Astrocyte (in vitro differentiated cells and primary cell): ENCODE data around the gene TSPAN32. TPM values are rescaled to one million over a fixed set of nuclear protein-coding genes. Genes with fewer than 3 reads are reported as not detected.

ENCODE experiments used
- DNase-seq: peaks from one replicate; pipeline ENCODE4 v3.0.0-alpha.2; 2010; ENCODE audit warnings: low read depth
- FAIRE-seq: peaks from 2 replicates; lab custom pipeline; 2011; peaks lifted over from hg19 to GRCh38; lab: Jason Lieb, UNC
- H2AFZ ChIP-seq: 2 replicates; pipeline ENCODE4 v1.6.0; 2012; ENCODE audit warnings: low read depth, low read length, inconsistent platforms
- H3K27ac ChIP-seq: 2 replicates; pipeline ENCODE4 v1.5.1; 2011; ENCODE audit warnings: low read depth, low read length, inconsistent platforms
- H3K27me3 ChIP-seq: 2 replicates; pipeline ENCODE4 v1.6.0; 2011; ENCODE audit warnings: low read length, inconsistent platforms; ENCODE audit not compliant: insufficient read depth
- H3K36me3 ChIP-seq: 2 replicates; pipeline ENCODE4 v1.5.1; 2011; ENCODE audit warnings: low read length, inconsistent platforms; ENCODE audit not compliant: insufficient read depth
- H3K4me1 ChIP-seq: 2 replicates; pipeline ENCODE4 v1.5.1; 2011; ENCODE audit warnings: low read length, inconsistent platforms; ENCODE audit not compliant: insufficient read depth
- H3K4me2 ChIP-seq: 2 replicates; pipeline ENCODE4 v1.6.0; 2012; ENCODE audit warnings: low read length, inconsistent platforms
- H3K4me3 ChIP-seq: 2 replicates; pipeline ENCODE4 v1.5.1; 2011; ENCODE audit warnings: low read depth, mild to moderate bottlenecking, low read length, inconsistent platforms; ENCODE audit not compliant: insufficient read depth
- H3K79me2 ChIP-seq: 2 replicates; pipeline ENCODE4 v1.6.0; 2012; ENCODE audit warnings: mild to moderate bottlenecking, low read length, inconsistent platforms; ENCODE audit not compliant: insufficient read depth
- H3K9ac ChIP-seq: 2 replicates; pipeline ENCODE4 v1.6.0; 2012; ENCODE audit warnings: mild to moderate bottlenecking, low read length, inconsistent platforms
- H3K9me3 ChIP-seq: 2 replicates; pipeline ENCODE4 v1.5.1; 2012; ENCODE audit warnings: low read depth, mild to moderate bottlenecking, low read length, inconsistent platforms; ENCODE audit not compliant: insufficient read depth
- H4K20me1 ChIP-seq: 2 replicates; pipeline ENCODE4 v1.6.0; 2012; ENCODE audit warnings: low read length, inconsistent platforms; ENCODE audit not compliant: insufficient read depth
- H3K27ac Mint-ChIP-seq: one replicate; pipeline ENCODE4 v1.8.0; 2021; ENCODE audit warnings: mild to moderate bottlenecking, mixed read lengths; ENCODE audit not compliant: unreplicated experiment
- H3K27me3 Mint-ChIP-seq: one replicate; pipeline ENCODE4 v1.8.0; 2021; ENCODE audit warnings: low read depth, mixed read lengths; ENCODE audit not compliant: unreplicated experiment
- H3K36me3 Mint-ChIP-seq: one replicate; pipeline ENCODE4 v1.8.0; 2021; ENCODE audit warnings: low read depth, mixed read lengths; ENCODE audit not compliant: unreplicated experiment
- H3K4me1 Mint-ChIP-seq: one replicate; pipeline ENCODE4 v1.8.0; 2021; ENCODE audit warnings: low read depth, mixed read lengths; ENCODE audit not compliant: unreplicated experiment
- H3K4me3 Mint-ChIP-seq: one replicate; pipeline ENCODE4 v1.8.0; 2021; ENCODE audit warnings: mild to moderate bottlenecking, moderate library complexity, mixed read lengths; ENCODE audit not compliant: unreplicated experiment
- H3K9me3 Mint-ChIP-seq: one replicate; pipeline ENCODE4 v1.8.0; 2021; ENCODE audit warnings: mild to moderate bottlenecking, mixed read lengths; ENCODE audit not compliant: unreplicated experiment
- CTCF ChIP-seq: IDR thresholded peaks from 2 replicates; pipeline ENCODE4 v1.5.1; 2011; ENCODE audit warnings: low read depth, mild to moderate bottlenecking, inconsistent platforms, low read length, moderate library complexity; ENCODE audit not compliant: insufficient read depth
- EZH2 ChIP-seq: IDR thresholded peaks from 2 replicates; pipeline ENCODE4 v1.6.1; 2012; ENCODE audit warnings: mild to moderate bottlenecking, low read length, inconsistent platforms; ENCODE audit not compliant: insufficient read depth
- total RNA-seq: library from RNA; stranded (reverse); gene quantifications from 2 replicates; pipeline ENCODE4 v1.2.1, GENCODE V29; 2021

The TSPAN32 gene
- total RNA-seq, 1 donor from 2014 or later, result not detected

- peak; percentile 33 for DNase-seq
Measured at GRCh38 chr11:2306877-2307500, 5.2 kb downstream of the TSPAN32 start.

GRCh38 chr11:2307501-2308331, 5.9 kb downstream of the TSPAN32 start:
- H3K27me3 ChIP-seq, result no peaks in the 10 kb centered on the region
- no peaks in the 10 kb centered on the region for H3K36me3 ChIP-seq
- H3K9me3 ChIP-seq, result no peaks in the 10 kb centered on the region
- Mint-ChIP-seq H3K4me1 (peaks cover 6% of the 10 kb centered on the region), H3K9me3 (no peaks in the 10 kb centered on the region), H3K36me3 (no peaks in the 10 kb centered on the region), H3K4me3 (no peak overlapping the region), H3K27ac (no peak overlapping the region), H3K27me3 (peaks cover 2% of the 10 kb centered on the region)
- H3K27ac ChIP-seq, result no peak overlapping the region
- no peak overlapping the region for H3K4me3 ChIP-seq
- no peak overlapping the region for H3K4me2 ChIP-seq
- no peak for TF ChIP-seq CTCF
- no peak for TF ChIP-seq EZH2
- FAIRE-seq (no peak), DNase-seq (no peak)
- H2AFZ ChIP-seq, result no peak overlapping the region
- no peaks in the 10 kb centered on the region for H4K20me1 ChIP-seq
- peaks cover 19% of the 10 kb centered on the region for H3K4me1 ChIP-seq
- H3K79me2 ChIP-seq, result no peaks in the 10 kb centered on the region
- no peak overlapping the region for H3K9ac ChIP-seq

More at GRCh38 chr11:2306877-2307500, 5.2 kb downstream of the TSPAN32 start:
- Histone ChIP-seq H3K4me3 (no peak overlapping the region), H2AFZ (peak overlapping the region; percentile 34), H3K4me2 (no peak overlapping the region), H3K79me2 (no peaks in the 10 kb centered on the region), H3K27ac (no peak overlapping the region), H4K20me1 (no peaks in the 10 kb centered on the region), H3K27me3 (no peaks in the 10 kb centered on the region), H3K36me3 (no peaks in the 10 kb centered on the region), H3K9me3 (no peaks in the 10 kb centered on the region), H3K4me1 (peaks cover 12% of the 10 kb centered on the region), H3K9ac (no peak overlapping the region)
- H3K27me3 Mint-ChIP-seq, result peaks cover 2% of the 10 kb centered on the region
- no peaks in the 10 kb centered on the region for H3K36me3 Mint-ChIP-seq
- H3K4me3 Mint-ChIP-seq, result no peak overlapping the region
- H3K4me1 Mint-ChIP-seq, result peaks cover 6% of the 10 kb centered on the region
- FAIRE-seq, result no peak
- no peaks in the 10 kb centered on the region for H3K9me3 Mint-ChIP-seq
- no peak for TF ChIP-seq CTCF
- TF ChIP-seq EZH2, result no peak
- no peak overlapping the region for H3K27ac Mint-ChIP-seq

GRCh38 chr11:2308713-2309112, 6.9 kb downstream of the TSPAN32 start:
- no peak overlapping the region for H2AFZ ChIP-seq
- DNase-seq (no peak), FAIRE-seq (no peak)
- H3K36me3 ChIP-seq, result no peaks in the 10 kb centered on the region
- no peak overlapping the region for H3K27ac ChIP-seq
- no peak overlapping the region for H3K4me2 ChIP-seq
- H3K27me3 Mint-ChIP-seq, result peaks cover 2% of the 10 kb centered on the region
- H3K4me3 ChIP-seq, result no peak overlapping the region
- no peaks in the 10 kb centered on the region for H3K36me3 Mint-ChIP-seq
- no peaks in the 10 kb centered on the region for H3K79me2 ChIP-seq
- no peaks in the 10 kb centered on the region for H4K20me1 ChIP-seq
- peaks cover 19% of the 10 kb centered on the region for H3K4me1 ChIP-seq
- TF ChIP-seq CTCF (no peak), EZH2 (no peak)
- no peak overlapping the region for H3K4me3 Mint-ChIP-seq
- H3K27ac Mint-ChIP-seq, result no peak overlapping the region
- no peaks in the 10 kb centered on the region for H3K9me3 Mint-ChIP-seq
- no peak overlapping the region for H3K9ac ChIP-seq
- H3K9me3 ChIP-seq, result no peaks in the 10 kb centered on the region
- peaks cover 6% of the 10 kb centered on the region for H3K4me1 Mint-ChIP-seq
- no peaks in the 10 kb centered on the region for H3K27me3 ChIP-seq
